ENCODE measurements around the gene FSTL5. TPM values are rescaled to one million over a fixed set of nuclear protein-coding genes. Genes with fewer than 3 reads are reported as not detected.
"Not testable (repeated sequence)": the region's sequence is repeated elsewhere in the genome, so short reads cannot be mapped to it uniquely, and the experiment has no call there.

Gene FSTL5
- total and polyA plus RNA-seq, 2 experiments from 2014 or later = not detected

- DNase-seq = no peak
- Histone ChIP-seq H3K79me2 (ENCODE audit: insufficient read depth) (no peaks in the 10 kb centered on the region), H4K20me1 (ENCODE audit: insufficient read depth) (no peaks in the 10 kb centered on the region), H3K4me3 (no peak overlapping the region), H3K9me3 (ENCODE audit: low read depth) (no peaks in the 10 kb centered on the region), H3F3A (ENCODE audit: insufficient read depth) (no peaks in the 10 kb centered on the region), H3K9ac (no peak overlapping the region), H3K4me2 (ENCODE audit: unreplicated experiment) (no peak overlapping the region), H3K27ac (no peak overlapping the region), H3K36me3 (ENCODE audit: low read depth) (no peaks in the 10 kb centered on the region), H3K27me3 (replicated peaks; ENCODE audit: insufficient read depth) (no peaks in the 10 kb centered on the region), H3K9me2 (ENCODE audit: insufficient read depth) (no peaks in the 10 kb centered on the region), H3K4me1 (ENCODE audit: insufficient read depth) (no peaks in the 10 kb centered on the region), H2AFZ (no peak overlapping the region)
- in situ Hi-C loops (cut with MboI) = no loop called here
- WGBS, 2 experiments (ENCODE audit: low coverage in 1 of 2, low lambda C conversion rate in 2 of 2, missing lambda C conversion rate in 2 of 2) = 30 to 42% methylated on average over 13 of the region's 13 CpGs
- no peak for TF ChIP-seq EZH2phosphoT487 (IDR thresholded peaks at IDR 0.05; ENCODE audit: insufficient read depth, low read depth)
- no peak for TF ChIP-seq EZH2 (IDR thresholded peaks at IDR 0.05; ENCODE audit: insufficient read depth, poor library complexity, severe bottlenecking)
Measured at GRCh38 chr4:162116095-162116779, 47.6 kb downstream of the FSTL5 start.

GRCh38 chr4:162115333-162115732 is 48.5 kb downstream of the FSTL5 start:
- Histone ChIP-seq H3K4me3 (no peak overlapping the region), H3K9ac (no peak overlapping the region), H2AFZ (no peak overlapping the region), H3K27me3 (replicated peaks; ENCODE audit: insufficient read depth) (no peaks in the 10 kb centered on the region), H3K27ac (no peak overlapping the region), H3K36me3 (ENCODE audit: low read depth) (no peaks in the 10 kb centered on the region), H3K4me1 (ENCODE audit: insufficient read depth) (no peaks in the 10 kb centered on the region), H3K79me2 (ENCODE audit: insufficient read depth) (no peaks in the 10 kb centered on the region), H3F3A (ENCODE audit: insufficient read depth) (no peaks in the 10 kb centered on the region), H3K4me2 (ENCODE audit: unreplicated experiment) (no peak overlapping the region), H4K20me1 (ENCODE audit: insufficient read depth) (no peaks in the 10 kb centered on the region), H3K9me3 (ENCODE audit: low read depth) (no peaks in the 10 kb centered on the region), H3K9me2 (ENCODE audit: insufficient read depth) (no peaks in the 10 kb centered on the region)
- no peak for TF ChIP-seq EZH2phosphoT487 (IDR thresholded peaks at IDR 0.05; ENCODE audit: insufficient read depth, low read depth)
- no peak for TF ChIP-seq EZH2 (IDR thresholded peaks at IDR 0.05; ENCODE audit: insufficient read depth, poor library complexity, severe bottlenecking)
- DNase-seq = no peak
- in situ Hi-C loops (cut with MboI) = no loop called here
- WGBS, 2 experiments (ENCODE audit: low coverage in 1 of 2, low lambda C conversion rate in 2 of 2, missing lambda C conversion rate in 2 of 2) = 27 to 34% methylated on average over 3 of the region's 3 CpGs

DNA sequence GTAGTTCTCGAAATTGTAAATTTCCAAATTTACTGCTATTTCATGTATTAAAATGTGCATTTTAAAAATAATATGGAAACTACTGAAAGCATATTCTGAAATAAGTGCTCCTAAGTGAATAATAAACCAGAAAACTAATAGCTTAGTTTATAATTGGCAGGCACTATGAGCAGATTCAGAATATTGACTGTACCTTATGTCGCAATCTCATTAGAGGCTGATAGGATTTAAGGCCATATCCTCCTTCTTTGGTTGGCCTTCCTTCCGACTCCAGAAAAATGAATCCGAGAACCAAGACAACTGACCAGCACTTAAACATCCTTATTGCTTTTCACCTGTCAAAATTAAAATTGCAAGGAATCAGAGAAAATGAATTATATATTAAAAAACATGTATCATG is 52.7 kb downstream of the FSTL5 start:
- in situ Hi-C loops (cut with MboI) = no loop called here
- 40 to 45% methylated on average over 4 of the region's 4 CpGs for WGBS, 2 experiments (ENCODE audit: low coverage in 1 of 2, low lambda C conversion rate in 2 of 2, missing lambda C conversion rate in 2 of 2)
- no peaks in the 10 kb centered on the region for H3K9me2 ChIP-seq (ENCODE audit: insufficient read depth)
- H3K9me3 ChIP-seq (ENCODE audit: low read depth) = no peaks in the 10 kb centered on the region
- H3K27ac ChIP-seq = no peak overlapping the region
- TF ChIP-seq EZH2 (IDR thresholded peaks at IDR 0.05; ENCODE audit: insufficient read depth, poor library complexity, severe bottlenecking) (no peak), EZH2phosphoT487 (IDR thresholded peaks at IDR 0.05; ENCODE audit: insufficient read depth, low read depth) (no peak)
- H3K4me3 ChIP-seq = no peak overlapping the region
- H3F3A ChIP-seq (ENCODE audit: insufficient read depth) = no peaks in the 10 kb centered on the region
- no peaks in the 10 kb centered on the region for H3K79me2 ChIP-seq (ENCODE audit: insufficient read depth)
- H3K27me3 ChIP-seq (replicated peaks; ENCODE audit: insufficient read depth) = no peaks in the 10 kb centered on the region
- H3K4me2 ChIP-seq (ENCODE audit: unreplicated experiment) = no peak overlapping the region
- no peaks in the 10 kb centered on the region for H4K20me1 ChIP-seq (ENCODE audit: insufficient read depth)
- no peak overlapping the region for H2AFZ ChIP-seq
- no peak for DNase-seq
- no peaks in the 10 kb centered on the region for H3K4me1 ChIP-seq (ENCODE audit: insufficient read depth)
- no peaks in the 10 kb centered on the region for H3K36me3 ChIP-seq (ENCODE audit: low read depth)
- no peak overlapping the region for H3K9ac ChIP-seq

DNA sequence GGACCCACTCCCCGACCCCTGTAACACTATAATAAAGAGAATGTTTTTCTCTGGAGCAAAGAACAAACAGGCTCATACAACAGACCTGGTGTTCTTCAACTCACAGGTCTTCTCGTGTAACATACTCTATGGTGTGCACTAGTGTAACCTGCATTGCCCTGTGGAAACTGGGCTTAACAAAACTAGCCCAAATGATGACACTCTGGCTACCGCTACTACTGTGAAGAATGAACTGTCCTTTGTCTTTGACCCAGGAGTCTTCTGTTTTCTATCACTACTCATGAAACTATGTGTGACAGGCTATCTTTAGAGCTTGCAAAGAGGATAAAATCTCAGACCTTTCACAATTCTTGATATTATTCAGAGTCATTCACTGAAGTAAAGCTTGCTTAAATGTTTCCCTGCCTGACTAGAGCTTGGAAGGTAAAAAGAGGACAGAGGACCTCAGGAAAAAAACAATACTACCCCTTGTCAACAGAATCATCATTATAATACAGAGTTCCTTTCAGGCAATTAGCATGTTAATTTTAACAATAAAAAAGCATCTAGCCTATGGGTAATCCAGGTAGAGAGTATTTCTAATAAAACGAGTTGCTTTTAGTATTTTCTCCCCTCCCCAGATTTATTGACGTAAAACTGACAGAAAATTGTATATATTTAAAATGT is 59.2 kb downstream of the FSTL5 start:
- 7 to 17% methylated on average over 5 of the region's 5 CpGs for WGBS, 2 experiments (ENCODE audit: low coverage in 1 of 2, low lambda C conversion rate in 2 of 2, missing lambda C conversion rate in 2 of 2)
- H3K27ac ChIP-seq = no peak overlapping the region
- no peak overlapping the region for H3K4me3 ChIP-seq
- no peaks in the 10 kb centered on the region for H4K20me1 ChIP-seq (ENCODE audit: insufficient read depth)
- no peaks in the 10 kb centered on the region for H3F3A ChIP-seq (ENCODE audit: insufficient read depth)
- H2AFZ ChIP-seq = no peak overlapping the region
- TF ChIP-seq EZH2phosphoT487 (IDR thresholded peaks at IDR 0.05; ENCODE audit: insufficient read depth, low read depth) = no peak
- TF ChIP-seq EZH2 (IDR thresholded peaks at IDR 0.05; ENCODE audit: insufficient read depth, poor library complexity, severe bottlenecking) = no peak
- H3K9me2 ChIP-seq (ENCODE audit: insufficient read depth) = no peaks in the 10 kb centered on the region
- H3K79me2 ChIP-seq (ENCODE audit: insufficient read depth) = no peaks in the 10 kb centered on the region
- H3K9ac ChIP-seq = no peak overlapping the region
- no peak overlapping the region for H3K4me2 ChIP-seq (ENCODE audit: unreplicated experiment)
- H3K4me1 ChIP-seq (ENCODE audit: insufficient read depth) = no peaks in the 10 kb centered on the region
- no peaks in the 10 kb centered on the region for H3K36me3 ChIP-seq (ENCODE audit: low read depth)
- H3K27me3 ChIP-seq (replicated peaks; ENCODE audit: insufficient read depth) = no peaks in the 10 kb centered on the region
- in situ Hi-C loops (cut with MboI) = no loop called here
- no peaks in the 10 kb centered on the region for H3K9me3 ChIP-seq (ENCODE audit: low read depth)
- DNase-seq = no peak

GRCh38 chr4:162103908-162104307 is 59.9 kb downstream of the FSTL5 start:
- 51 to 56% methylated on average over 12 of the region's 12 CpGs for WGBS, 2 experiments (ENCODE audit: low coverage in 1 of 2, low lambda C conversion rate in 2 of 2, missing lambda C conversion rate in 2 of 2)

More at GRCh38 chr4:162103908-162104307, 59.9 kb downstream of the FSTL5 start:
- H3F3A ChIP-seq (ENCODE audit: insufficient read depth); H3K79me2 ChIP-seq (ENCODE audit: insufficient read depth); DNase-seq; H3K9me3 ChIP-seq (ENCODE audit: low read depth); H3K36me3 ChIP-seq (ENCODE audit: low read depth); H3K9me2 ChIP-seq (ENCODE audit: insufficient read depth); H2AFZ ChIP-seq; in situ Hi-C loops (cut with MboI); H3K4me2 ChIP-seq (ENCODE audit: unreplicated experiment); H3K27me3 ChIP-seq (replicated peaks; ENCODE audit: insufficient read depth); H3K27ac ChIP-seq; H4K20me1 ChIP-seq (ENCODE audit: insufficient read depth); H3K4me3 ChIP-seq; H3K4me1 ChIP-seq (ENCODE audit: insufficient read depth); H3K9ac ChIP-seq: not testable (repeated sequence)

All from GM23248 (cell line).